GM18873 (cell line): Measurements from ENCODE around the gene CERS1.

Source experiments
- ATAC-seq: cut with Tn5 transposase; IDR thresholded peaks from one replicate; pipeline ENCODE4 v1.9.1; 2021; ENCODE audit warnings: mild to moderate bottlenecking, moderate library complexity, moderate number of reproducible peaks; ENCODE audit not compliant: unreplicated experiment, low FRiP score

The CERS1 gene

DNA sequence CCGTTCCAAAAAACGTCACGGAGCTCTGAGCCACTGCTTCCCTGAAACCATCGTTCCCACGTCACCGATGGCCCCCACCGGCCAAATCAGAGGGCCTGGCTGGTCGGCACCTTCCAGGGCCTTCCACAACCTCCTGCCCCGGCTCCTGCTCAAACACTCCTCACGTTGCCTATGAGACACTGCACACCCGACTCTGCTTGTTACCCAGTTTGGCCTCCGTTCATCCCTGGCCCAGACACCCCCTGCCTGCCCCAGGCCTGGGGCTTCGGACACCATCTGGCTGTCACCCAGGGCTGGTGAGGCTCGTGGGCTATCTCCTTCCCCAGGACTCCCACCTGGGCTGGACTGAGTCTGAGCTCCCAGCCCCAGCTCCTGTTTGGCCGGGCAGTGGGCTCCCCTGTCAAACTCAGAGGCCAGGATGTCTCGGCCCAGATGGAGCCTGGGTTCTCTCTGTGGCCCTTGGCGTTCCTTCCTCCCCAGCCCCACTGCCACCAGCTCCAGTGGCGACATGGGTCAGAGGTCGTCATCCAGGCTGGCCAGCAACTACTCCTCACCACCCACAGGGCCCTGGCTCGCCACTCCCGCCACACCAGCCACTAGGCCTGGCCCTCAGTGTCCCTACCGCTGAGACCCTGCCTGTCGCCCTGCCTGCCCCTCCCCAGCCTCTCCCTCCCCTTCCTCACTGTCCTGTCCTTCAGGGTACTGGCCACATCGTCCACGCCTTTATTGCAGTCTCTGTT is 17.7 kb downstream of the CERS1 start:
- ATAC-seq, result no peak

DNA sequence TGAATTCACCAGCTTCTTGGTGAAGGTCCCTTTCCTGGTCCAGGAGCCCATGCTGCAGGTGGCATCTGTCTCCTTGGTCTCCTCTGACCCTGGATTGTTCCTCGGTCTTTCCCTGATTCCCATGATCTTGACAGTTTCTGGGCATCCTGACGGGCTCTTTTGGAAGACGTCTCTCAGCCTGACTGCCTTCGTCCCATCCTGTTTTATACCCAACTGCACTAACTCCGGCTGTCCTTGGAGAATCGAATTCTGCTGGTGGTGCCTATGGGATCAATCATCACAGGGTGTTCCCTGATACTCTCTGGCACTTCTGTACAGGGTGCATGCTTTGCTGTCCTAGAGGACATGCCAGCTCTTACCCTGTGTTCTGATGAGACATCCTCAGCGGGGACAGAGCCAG is 19.1 kb downstream of the CERS1 start:
- no peak for ATAC-seq

GRCh38 chr19:18875726-18876125 is 20.2 kb downstream of the CERS1 start:
- no peak for ATAC-seq

GRCh38 chr19:18871543-18871942 is 24.4 kb downstream of the CERS1 start:
- ATAC-seq, result no peak

DNA sequence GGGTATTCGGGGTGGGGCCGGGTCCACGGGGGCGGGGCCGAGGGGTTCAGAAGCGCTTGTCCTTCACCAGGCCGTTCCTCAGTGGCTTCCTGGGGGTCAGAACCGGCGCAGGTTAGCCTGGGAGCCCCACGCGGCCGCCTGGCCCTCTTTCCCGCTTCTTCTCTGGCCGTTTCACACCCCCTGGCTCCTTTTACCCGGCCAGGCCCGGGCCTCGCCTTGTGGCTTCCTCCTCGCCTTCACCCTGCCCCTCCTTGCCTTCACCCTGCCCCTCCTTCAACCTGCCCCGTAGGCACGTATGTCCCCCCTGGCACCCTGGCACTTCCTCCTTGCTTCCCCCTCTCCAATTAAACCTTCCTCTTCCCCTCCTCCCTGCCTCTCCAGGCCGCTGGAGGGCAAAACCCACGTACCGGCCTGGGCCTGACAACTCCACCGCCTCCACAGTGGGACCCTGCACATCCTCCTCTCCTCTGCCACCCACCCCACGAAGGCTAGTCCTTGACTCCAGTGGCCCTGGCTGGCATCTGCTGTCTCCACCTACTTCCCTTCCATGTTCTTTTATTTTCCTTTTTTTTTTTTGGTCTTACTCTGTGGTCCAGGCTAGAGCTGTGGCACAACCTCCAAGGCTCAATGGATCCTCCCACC is 25.3 kb downstream of the CERS1 start:
- ATAC-seq, result no peak

DNA sequence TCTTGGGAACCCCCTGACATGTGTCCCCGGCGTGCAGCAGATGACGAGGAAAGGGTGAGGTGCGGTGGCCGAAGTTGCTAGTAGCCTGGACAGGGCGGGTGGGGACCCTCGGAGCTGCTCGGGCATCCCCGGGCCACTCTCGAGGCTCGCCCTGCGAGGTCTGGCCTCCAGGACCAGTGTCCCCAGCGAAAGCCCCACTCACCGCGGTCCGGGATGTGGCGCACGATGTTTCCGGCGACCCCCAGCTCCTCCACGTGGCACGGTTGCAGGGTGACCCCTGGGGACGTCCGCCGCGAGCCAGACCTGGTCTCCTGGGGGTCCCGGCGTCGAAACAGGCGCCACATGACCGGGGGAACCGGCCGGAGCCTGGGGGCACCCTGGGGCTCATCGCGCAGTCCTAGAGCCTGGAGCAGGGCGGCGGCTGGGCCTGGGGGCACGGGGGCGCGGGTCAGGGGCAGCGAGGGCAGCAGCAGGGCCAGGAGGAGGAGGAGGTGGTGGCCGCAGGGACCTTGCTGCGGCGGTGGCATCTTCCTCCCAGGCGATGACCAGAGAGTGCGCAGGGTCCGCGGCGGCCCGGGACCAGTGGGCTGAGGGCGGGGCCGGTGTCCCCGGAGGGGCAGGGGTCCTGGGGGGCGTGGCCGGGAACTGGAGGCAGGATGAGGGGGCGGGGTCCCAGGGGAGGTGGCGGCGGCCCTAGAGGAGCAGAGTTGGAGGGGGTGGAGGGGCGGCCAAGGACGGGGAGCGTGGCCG is 26.0 kb downstream of the CERS1 start:
- ATAC-seq, result no peak

- no peak for ATAC-seq
Observed at GRCh38 chr19:18869023-18869618, 26.8 kb downstream of the CERS1 start.

- no peak for ATAC-seq
Observed at GRCh38 chr19:18868380-18869022, 27.5 kb downstream of the CERS1 start.

DNA sequence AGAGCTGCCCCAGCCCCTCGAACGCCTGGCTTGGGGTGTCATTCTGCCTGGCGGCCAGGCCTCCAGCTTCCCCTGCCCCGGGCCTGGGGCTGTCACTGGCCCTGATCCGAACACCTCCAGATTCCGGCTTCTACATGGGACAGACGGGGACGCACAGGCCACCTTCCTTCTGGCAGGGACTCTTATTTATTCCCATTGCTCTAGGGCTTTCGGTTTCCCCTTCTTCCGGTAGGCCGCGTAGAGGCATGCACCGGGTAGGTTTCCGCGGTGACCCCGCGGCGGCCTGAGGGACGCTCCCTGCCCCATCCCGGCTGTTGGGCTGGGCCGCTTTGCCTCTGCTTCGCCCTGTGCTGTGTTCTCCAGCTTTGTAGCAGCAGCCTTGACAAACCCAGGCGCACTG is 28.2 kb downstream of the CERS1 start:
- no peak for ATAC-seq

GRCh38 chr19:18867199-18867598 is 28.8 kb downstream of the CERS1 start:
- ATAC-seq, result no peak

- no peak for ATAC-seq
Observed at GRCh38 chr19:18866800-18867123, 29.2 kb downstream of the CERS1 start.

DNA sequence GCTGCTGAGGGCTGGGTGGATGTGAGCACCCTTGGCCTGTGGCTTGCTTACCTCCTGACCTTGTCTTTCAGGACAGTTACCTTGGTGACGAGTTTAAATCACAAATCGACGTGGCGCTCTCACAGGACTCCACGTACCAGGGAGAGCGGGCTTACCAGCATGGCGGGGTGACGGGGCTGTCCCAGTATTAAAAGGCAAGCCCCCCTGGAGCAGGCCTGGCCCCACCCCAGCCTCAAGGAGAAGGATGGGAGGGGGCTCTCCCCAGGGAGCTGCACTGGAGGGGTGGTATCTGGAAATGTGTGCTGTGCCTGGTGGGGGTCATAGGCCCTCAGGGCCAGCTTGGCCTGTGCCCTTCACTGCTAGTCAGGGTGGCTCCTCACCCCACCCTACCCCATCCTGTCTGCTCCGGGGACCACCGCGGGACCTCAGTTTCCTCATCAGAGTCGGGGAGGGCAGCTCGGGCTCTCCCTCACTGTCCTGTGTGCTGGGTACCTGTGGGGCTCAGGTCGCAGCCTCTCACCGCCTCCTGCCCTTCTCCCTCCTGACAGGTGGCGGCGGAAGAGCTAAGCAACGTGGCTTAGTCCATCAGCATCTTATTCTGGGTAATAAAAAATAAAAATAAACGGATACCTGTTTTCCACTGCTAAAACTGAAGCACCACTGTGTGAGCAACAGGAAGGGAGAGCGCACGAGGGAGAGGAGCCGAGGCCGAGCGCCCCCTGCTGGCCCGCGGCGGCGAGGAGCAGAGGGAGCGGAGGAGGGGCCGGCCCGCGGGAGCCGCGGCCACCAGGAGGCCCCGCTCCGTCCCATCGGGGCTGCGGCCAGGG is 29.8 kb downstream of the CERS1 start:
- no peak for ATAC-seq

DNA sequence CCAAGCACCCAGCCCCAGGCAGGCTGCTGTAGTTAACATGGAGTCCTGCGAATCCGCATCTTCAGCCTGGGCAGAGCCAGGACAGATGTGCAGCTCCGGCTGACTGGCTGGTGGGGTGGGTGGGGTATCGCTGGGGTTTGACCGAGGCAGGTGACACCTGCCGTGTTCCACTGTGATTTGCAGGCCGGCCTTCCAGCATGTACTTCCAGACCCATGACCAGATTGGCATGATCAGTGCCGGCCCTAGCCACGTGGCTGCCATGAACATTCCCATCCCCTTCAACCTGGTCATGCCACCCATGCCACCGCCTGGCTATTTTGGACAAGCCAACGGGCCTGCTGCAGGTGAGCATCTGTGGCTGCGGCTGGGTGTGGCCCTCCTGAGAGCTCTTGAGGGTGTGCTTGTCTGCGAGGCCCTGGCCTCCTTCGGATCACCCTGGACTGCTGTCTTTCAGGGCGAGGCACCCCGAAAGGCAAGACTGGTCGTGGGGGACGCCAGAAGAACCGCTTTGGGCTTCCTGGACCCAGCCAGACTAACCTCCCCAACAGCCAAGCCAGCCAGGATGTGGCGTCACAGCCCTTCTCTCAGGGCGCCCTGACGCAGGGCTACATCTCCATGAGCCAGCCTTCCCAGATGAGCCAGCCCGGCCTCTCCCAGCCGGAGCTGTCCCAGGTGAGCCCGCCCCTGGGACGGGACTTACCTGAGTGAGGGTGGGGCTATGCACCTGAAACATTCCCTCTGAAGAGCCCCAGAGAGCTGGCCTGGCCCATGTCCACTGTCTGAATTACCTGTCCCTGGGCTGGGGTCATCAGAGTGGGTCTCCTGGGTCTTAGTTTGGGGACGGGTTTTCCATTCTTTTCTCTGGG is 30.6 kb downstream of the CERS1 start:
- no peak for ATAC-seq

DNA sequence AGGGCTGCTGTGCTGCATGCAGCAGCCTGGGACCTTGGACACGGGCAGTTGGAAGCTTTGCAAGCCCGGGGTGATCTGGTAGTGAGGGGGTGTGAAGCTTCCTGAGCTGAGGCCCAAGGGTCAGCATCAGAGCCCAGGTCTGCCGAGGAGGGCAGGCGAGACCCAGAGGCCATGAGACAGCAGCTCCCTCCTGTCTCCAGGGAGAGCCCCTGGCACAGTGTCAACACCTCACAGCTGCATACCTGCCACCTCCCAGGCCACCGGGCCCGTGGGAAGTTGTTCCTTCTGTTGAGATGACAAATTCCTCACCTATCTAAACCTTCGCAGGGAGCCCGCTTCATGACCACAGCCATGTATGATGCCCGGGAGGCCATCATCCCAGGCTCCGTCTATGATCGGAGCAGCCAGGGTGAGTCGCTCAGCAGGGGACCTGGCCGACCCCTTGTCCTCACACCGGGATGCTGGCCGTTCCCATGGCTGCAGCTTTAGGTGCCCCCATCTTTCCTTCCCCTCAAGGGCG is 32.1 kb downstream of the CERS1 start:
- no peak for ATAC-seq

- ATAC-seq, result no peak
Observed at GRCh38 chr19:18862976-18863842, 32.7 kb downstream of the CERS1 start.

GRCh38 chr19:18861917-18862316 is 34.0 kb downstream of the CERS1 start:
- no peak for ATAC-seq

DNA sequence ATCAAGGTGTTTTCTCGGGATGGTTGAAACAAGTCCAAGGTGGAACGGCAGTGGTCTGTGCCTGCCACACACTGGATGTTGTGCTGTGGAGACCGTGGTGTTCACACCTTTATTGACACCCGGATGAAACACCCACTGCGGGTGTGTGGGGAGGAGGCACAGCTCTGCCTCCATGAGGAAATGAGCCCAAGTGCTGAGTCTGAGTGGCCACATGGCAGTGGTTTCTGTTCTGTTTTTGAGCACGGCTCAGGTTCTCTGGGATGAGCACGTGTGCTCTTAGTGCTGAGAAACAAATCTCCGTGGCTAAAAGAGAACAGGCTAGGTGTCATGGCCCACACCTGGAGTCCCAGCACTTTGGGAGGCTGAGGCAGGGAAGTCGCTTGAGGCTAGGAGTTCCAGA is 34.7 kb downstream of the CERS1 start:
- ATAC-seq, result no peak

- ATAC-seq, result no peak
Observed at GRCh38 chr19:18860725-18861124, 35.2 kb downstream of the CERS1 start.
